Glomerular visceral epithelial cell (primary cell): ENCODE results near the gene KNTC1.
A peak's percentile ranks its signal among the peaks of the same experiment; 100 is the strongest.
"Not testable (repeated sequence)": the region's sequence is repeated elsewhere in the genome, so short reads cannot be mapped to it uniquely, and the experiment has no call there.

Experiments used
- DNase-seq: peaks from one replicate; pipeline ENCODE4 v3.0.0-alpha.2; 2016; ENCODE audit errors: extremely low spot score

The KNTC1 gene

DNA sequence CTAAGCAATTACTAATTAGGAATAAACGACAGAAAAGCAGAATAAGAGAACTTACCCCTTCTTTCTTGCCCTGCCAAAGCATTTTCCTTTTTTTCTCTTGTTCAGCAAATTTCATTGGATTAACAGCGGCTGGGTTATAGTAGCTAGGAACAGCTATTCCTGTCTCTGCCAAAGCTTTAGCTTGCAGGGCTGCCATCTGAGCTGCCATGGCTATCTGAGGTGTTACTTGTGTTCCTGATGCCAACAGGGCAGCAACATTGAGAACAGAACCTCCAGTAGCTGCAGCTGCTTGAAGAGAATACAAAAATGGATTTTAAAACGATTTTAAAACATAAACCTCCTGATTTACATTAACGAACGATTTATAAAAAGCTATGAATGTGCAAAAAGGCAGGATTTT lies 18.9 kb upstream of the KNTC1 start:
- DNase-seq, result no peak

DNA sequence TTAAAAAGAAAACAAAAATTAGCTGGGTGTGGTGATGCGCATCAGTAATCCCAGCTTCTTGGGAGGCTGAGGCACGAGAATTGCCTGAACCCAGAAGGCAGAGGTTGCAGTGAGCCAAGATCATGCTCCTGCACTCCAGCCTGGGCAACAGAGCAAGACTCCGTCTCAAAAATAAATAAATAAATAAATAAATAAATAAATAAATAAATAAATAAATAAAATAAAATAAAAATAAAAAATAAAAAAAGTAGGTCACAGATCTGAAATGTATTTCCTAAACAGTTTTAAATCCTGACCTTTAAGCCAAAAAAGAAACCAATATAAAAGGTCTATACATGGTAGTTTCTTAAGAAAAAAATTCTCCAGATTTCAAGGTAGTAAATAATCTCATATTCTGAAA lies 14.0 kb upstream of the KNTC1 start:
- DNase-seq, result not testable (repeated sequence)

DNA sequence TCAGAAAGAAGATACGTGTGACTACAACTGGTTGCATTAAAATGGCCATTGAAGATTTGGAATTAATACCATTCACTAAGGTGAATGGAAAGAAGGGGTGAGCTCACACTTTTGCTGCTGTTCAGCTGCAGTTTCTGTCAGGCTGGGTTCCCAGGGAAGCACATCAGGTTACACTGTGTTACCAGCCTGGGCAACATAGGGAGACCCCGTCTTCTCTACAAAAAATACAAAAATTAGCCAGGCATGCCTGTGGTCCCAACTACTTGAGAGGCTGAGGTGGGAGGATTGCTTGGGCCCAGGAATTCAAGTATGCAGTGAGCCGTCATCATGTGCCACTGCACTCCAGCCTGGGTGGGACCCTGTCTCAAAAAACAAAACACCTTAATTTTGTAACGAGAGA lies 13.4 kb upstream of the KNTC1 start:
- no peak for DNase-seq

DNA sequence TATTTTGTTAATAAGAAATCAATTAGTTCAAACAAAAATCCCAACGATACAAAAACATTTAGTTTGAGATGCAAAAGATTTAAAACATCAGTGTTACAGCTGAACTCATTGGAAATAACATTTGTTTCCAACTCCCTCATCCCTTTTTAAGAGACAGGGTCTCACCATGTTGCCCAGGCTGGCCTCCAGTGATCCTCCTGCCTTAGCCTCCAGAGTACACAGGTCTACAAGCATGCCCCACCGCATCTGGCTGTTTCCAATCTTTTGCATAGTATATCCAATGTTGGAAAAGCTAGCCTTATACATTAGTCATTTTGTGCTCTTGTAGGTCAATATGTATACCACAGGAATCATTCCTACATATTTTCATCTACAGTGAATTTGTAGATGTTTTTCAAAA lies 11.8 kb upstream of the KNTC1 start:
- no peak for DNase-seq

DNA sequence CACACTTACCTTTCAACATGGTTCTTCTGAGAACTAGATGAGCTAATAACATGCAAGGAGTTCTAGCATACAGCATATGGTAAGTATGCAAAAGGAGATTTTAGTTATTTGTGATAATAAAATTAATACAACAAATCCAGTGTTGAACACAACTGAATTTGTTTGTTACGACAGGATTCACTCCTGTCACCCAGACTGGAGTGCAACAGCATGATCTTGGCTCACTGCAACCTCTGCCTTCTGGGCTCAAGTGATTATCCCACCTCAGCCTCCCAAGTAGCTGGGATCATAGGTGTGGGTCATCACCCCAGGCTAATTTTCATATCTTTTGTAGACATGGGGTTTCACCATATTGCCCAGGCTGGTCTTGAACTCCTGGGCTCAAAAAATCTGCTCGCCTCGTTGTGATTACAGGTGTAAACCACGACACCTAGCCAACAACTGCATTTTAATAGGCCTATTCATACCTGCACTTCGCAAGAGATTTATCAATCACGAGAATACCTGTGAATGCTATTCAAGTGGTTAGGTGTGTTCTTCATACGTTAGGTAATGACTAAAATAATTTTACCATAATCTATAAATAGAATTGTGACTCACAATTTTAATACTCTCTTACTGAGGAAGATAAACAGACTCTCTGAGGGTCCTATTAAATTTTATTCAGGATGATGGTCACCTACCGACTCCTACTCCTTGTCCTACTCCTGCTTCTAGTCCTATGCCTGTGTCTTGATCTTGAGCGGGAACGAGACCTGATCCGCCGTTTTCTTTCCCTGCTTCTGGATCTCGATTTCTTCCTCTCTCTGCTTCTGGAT lies 10.3 kb upstream of the KNTC1 start:
- no peak for DNase-seq

DNA sequence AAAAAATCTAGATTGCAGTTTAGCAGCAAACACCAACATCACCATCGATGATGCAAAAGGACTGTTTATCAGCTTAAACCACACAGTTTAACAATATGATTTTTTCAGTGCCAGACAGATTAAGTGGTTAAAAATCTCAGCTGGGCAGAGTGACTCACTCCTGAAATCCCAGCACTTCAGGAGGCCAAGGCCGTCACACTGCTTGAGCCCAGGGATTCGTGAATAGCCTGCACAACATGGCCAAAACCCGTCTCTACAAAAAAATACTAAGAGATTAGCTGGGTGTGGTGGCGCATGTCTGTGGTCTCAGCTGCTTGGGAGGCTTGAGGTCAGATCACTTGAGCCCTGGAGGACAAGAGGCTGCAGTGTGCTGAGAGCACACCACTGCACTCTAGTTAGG lies 9.2 kb upstream of the KNTC1 start:
- DNase-seq, result peak; percentile 97

DNA sequence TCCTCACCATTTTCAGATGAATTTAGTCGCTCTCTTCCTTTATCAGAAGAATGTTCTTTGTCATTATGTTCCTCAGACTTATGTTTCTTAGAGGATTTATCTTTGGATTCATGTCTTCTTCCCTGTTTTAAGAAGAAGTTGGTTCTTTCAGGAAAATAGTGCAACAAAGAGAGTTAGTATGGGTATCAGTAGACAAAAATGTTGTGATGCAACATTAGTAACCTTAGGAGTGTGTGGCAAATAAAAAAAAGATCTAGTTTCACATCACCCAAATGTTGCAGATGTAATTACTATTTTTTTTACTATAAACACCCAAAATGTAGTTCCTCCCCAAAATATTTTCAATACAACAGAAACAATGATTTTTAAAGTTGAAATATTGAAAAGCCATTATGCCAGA lies 8.1 kb upstream of the KNTC1 start:
- DNase-seq, result no peak

DNA sequence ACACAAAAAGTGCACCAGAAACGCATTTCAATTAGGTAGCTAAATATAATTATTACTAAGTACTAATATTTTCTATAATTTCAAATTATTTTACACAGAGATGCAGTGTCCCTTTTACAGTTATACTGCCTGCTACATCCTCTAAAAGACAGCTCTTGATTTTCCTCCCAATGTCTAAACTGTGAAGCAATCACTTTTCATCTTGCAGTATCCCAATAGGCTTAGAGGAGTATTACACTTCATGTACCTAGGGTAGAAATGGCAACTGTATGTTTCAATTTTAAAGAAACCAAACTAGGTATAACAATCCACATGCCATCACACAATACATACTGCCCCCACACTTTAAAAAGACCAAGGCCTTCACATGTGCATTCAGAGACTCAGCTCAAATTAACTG lies 7.6 kb upstream of the KNTC1 start:
- no peak for DNase-seq

DNA sequence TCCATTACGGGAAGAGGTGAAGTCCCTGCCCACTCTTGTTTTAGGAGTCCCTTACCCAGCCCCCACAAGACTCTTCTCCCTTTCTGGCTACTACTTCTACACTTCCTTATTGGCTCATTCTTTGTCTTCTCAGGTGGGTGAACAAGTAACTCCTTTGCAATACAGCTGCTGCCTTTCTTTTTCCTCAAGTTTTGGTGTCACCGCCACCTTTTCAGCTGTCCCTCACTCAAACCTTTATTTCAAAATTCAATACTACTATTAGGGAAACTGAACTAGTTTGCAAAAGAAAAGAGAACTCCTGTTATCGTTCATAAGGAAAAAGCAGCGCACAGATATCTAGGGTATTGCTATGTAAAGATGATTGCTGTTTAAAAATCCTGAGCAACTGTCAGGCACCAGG lies 6.4 kb upstream of the KNTC1 start:
- no peak for DNase-seq

DNA sequence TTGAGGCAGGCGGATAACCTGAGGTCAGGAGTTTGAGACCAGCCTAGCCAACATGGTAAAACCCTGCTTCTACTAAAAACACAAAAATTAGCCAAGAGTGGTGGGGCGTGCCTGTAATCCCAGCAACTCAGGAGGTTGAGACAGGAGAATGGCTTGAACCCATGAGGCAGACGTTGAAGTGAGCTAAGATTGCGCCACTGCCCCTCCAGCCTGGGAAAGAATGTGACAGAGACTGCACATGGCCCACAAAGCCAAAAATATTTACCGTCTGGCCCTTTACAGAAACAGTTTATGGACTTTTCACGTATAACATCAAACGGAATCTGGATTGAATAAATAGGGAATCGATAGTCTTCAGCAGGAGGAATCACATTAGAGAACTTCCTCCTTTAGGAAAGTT lies 3.8 kb upstream of the KNTC1 start:
- peak; percentile 23 for DNase-seq

DNA sequence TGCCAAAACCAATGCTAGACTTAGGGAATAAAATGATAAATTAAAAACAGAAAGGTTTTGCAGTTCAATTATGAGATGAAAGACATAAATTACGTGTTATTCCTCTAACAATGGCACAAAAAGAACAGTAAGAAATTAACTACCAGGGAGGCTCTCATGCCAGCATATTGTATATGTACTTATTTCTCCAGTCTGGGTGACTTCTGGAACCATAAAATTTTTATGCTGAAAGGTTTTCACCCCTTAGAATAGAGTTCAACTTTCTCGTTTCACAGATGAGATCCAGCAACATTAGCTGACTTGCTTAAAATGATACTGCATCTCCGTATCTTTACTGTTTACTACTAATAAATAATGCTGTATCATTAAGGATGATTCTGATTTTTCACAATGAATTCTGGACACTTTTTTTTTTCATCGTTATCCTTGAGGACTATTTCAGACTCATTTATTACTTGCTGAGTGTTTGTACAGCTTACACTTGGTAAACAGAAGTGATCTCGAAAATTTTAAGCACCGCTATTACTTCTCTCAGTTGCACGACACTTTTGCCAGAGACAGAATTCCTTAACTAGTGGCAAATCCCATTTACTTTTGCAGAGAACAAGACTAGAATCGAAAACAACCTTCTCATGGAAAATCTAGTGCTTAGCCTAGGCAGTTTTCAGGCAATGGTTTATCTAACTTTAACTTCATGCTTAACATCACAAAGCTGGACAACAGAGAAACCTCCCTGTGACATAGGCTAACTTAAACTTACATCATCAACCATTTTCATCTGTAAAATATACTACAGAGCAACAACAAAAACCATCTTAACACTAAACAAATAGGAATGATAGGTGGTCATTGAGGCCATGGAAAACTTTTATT lies 3.0 kb upstream of the KNTC1 start:
- DNase-seq, result no peak

DNA sequence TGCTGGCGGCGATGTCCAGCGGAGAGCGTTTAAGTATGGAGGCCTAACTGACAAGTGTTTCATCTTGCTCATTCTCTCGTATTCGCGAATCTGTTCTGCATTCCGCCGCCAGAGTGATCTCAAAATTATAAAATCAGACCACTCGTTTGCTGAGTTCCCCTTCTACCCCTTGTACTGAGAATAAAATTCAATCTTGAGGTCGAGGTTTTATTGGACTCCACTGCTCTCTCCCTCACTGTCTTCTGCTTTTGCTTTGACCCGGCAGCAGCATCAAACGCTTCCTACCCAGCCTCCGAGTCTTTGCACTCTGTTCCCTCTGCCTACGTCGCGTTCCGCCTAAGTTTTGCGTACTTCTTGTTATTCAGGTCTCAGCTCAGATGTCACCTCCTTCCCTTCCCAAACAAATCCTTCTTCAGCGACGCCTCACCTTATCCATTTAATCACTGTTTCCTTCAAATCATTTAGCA lies 462 bp downstream of the KNTC1 start:
- DNase-seq, result peak; percentile 47

DNA sequence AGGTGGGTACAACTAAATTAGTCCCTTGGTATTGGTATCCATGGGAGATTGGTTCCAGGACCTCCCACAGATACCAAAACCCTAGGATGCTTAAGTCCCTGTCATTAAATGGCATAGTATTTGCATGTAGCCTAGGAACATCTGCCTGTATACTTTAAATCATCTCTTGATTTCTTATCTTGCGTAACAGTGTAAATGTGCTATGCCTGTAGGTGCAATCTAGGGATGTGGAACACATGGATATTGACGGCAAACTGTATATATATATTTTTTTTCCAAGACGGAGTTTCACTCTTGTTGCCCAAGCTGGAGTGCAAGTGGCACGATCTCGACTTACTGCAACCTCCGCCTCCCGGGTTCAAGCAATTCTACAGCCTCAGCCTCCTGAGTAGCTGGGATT lies 1.5 kb downstream of the KNTC1 start:
- DNase-seq, result no peak

DNA sequence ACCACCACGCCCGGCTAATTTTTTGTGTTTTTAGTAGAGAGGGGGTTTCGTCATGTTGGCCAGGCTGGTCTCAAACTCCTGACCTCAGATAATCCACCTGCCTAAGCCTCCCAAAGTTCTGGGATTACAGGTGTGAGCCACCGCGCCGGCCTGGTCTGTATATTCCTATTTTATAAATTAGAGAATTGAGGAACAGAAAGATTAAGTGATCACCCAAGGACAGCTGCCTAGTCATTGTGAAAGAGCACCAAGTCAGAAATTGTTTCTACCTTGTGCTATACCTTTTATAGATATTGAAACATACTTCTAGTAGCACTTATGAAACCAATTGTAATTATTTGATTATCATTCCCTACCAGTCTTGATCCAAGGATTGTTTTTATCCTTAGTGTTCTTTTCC lies 1.9 kb downstream of the KNTC1 start:
- no peak for DNase-seq

DNA sequence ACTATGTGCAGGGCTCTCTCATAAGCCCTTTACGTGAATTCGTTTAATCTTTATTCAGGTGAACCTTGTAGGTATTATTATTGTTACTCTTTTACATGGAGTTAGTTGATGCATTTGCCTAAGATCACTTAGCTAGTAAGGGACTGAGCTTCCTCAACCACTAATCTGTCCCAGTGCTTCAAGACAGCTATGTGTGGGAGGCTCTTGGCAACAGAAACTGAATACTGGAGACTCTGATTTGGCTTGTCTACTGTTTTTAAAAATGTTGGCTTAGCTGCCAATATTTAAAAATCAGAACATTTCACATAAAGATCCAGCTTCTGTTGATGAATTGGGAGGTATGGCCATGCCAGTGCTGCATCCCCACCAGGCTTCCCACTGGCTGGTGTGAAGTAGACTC lies 6.8 kb downstream of the KNTC1 start:
- DNase-seq, result no peak

DNA sequence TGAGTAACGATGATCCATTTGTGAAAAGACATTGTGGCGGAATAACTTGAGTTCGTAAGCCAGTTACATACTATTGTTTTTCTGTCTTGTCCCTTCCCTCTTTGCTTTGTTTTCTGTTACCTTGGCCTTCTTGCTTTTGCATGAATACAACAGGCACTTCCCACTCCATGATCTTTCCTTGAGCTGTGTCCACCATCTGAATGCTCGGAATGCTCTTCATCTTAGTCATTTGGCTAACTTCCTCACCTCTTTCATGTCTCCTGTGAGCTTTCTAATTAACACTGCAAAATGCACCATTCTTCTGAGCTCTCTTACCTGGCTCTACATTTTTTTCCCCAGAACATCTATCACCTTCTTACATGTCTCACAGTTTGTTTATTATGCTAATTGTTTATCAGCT lies 10.0 kb downstream of the KNTC1 start:
- DNase-seq, result no peak

DNA sequence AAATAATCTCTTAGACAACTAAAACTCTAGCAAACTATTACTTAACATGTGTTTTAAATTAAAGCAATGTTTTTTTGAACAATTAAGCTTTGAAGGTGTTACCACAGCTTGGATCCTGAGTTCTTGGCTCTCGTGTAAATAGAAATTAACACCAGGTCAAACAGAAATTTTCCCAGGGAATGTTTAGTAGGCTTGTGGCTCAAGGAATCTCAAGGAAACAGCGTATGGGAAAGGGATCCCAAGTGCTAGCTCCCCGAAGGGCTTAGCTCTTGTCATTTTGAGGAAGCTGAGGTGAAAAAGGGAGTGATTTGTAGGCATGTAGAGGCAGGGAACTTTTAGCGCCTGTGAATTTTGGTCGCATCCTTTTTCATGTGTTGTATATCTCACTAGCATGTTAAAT lies 11.4 kb downstream of the KNTC1 start:
- no peak for DNase-seq

DNA sequence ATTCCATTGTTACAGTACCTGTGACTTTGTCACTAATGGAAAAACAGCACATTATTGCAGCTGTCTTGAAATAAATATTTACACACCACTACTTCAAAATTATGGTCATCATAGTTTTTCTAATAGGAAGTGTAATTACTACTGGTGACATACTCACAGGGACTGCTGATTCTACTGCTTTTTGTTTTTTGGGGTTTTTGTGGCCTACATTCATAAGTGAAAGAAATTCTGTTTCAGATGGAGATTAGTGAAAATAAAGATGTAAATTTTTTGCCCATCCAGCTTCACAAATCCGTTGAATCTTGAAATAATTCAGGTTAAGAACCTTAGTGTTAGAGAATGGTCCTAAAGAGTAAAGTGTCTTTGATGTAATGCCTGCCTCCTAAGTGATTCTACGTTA lies 17.5 kb downstream of the KNTC1 start:
- DNase-seq, result no peak

DNA sequence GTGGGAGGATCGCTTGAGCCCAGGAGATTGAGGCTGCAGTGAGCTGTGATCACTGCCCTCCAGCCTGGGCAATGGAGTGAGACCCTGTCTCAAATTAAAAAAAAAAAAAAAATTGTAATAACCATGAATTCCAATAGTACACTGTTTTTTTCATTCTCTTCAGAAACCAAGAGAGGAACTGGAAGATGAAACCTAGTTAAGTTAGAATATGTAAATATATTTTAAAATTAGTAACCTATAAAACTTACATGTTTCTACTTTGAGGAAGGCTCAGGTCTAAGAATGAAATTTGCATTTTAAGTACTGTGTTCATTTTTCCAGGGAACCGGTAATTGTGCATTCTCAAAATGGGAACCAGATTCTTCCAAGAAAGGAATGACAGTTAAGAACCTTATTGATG lies 18.8 kb downstream of the KNTC1 start:
- DNase-seq, result no peak

DNA sequence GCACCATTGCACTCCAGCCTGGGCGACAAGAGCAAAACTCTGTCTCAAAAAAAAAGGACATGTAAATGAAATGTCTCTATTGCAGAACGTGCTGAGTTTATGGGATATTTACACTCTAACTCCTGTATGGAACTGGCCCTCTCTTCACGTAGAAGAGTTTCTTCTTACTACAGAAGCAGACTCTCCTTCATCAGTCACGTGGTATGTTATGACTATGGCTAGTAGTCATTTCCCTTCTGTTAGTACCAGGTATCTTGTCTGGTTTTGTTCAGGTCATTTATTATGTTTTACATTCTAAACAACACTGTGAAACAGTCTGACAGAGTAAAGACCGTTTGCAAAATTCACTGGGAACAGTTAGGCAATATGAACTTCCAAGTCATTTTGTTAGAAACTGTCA lies 20.3 kb downstream of the KNTC1 start:
- DNase-seq, result no peak

DNA sequence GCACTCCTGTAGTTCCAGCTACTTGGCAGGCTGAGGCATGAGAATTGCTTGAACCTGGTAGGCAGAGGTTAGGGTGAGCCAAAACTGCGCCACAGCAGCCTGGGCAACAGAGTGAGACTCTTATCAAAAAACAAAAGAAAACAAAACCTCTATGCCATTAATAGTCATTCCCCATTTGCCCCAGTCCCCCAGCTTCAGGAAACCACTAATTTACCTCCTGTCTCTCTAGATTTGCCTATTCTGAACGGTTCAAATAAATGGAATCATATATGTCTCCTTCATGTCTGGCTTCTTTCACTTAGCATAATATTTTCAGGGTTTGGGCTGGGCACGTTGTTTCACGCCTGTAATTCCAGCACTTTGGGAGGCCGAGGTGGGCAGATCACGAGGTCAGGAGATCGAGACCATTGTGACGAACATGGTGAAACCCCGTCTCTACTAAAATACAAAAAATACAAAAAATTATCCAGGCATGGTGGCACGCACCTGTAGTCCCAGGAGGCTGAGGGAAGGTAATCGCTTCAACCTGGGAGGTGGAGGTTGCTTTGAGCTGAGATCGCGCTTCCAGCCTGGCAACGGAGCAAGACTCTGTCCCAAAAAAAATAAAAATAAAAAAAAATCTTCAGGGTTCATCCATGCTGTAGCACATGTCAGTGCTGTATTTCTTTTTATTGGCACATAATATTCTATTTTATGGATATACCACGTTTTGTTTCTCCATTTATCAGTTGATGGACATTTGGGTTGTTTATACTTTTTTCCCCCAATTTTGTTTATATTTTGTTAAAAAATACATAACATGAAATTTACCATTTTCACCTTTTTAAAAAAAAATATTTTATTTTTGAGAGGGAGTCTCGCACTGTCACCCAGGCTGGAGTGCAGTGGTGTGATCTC lies 31.9 kb downstream of the KNTC1 start:
- DNase-seq, result no peak

DNA sequence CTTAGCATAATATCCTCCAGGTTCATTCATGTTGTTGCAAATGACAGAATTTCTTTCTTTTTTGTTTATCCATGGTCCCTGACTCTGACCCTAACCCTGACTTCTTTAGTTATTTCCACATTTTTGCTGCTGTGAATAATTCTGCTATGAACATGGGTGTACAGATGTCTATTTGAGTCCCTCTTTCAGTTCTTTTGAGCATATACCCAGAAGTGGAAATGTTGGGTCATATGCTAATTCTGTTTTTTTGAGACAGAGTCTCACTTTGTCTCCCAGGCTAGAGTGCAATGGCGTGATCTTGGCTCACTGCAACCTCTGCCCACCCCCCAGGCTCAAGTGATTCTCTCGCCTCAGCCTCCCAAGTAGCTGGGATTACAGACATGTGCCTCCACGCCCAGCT lies 33.1 kb downstream of the KNTC1 start:
- DNase-seq, result no peak
